Fibroblast of pulmonary artery (primary cell): ENCODE results near the gene TAS2R14.
A peak's percentile ranks its signal among the peaks of the same experiment; 100 is the strongest.

ENCODE experiments used
- DNase-seq: peaks from one replicate; pipeline ENCODE4 v3.0.0-alpha.2; 2010; ENCODE audit warnings: low read depth
- H3K4me3 ChIP-seq: replicated peaks from 2 replicates; pipeline ENCODE4 v1.5.1; 2011; ENCODE audit warnings: low read depth, mild to moderate bottlenecking, control low read depth, low read length, moderate library complexity
- TF ChIP-seq, protein P1 (sequence below): IDR thresholded peaks from 2 replicates; pipeline ENCODE4 v1.5.1; 2011; ENCODE audit warnings: mild to moderate bottlenecking, control low read depth, low read length, inconsistent platforms; ENCODE audit errors: missing control alignments

TAS2R14 gene

DNA sequence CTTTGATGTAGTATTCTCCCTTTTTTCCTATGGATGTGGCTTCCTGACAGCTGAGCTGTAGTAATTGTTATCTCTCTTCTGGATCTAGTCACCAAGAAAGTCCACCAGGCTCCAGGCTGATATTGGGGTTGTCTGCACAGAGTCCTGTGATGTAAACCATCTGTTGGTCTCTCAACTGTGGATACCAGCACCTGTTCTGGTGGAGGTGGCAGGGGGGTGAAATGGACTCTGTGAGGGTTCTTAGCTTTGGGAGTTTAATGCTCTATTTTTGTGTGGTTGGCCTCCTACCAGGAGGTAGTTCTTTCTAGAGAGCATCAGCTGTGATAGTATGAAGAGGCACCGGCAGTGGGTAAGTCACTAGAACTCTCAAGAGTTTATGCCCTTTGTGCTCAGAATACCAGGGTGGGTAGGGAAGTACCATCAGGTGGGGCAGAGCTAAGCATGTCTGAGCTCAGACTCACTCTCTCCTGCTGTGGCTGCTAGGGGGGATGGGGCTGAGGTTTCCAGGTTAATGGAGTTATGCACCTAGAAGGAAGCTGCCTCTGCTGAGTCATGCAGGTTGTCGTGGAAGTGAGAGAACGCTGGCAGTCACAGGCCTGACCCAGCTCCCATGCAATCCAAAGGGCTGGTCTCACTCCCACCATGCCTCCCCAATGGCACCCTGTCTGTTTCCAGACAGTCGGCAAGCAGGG, 3.0 kb upstream of the TAS2R14 start:
- H3K4me3 ChIP-seq, result no peak overlapping the region
- DNase-seq, result no peak
- TF ChIP-seq, protein P1, sequence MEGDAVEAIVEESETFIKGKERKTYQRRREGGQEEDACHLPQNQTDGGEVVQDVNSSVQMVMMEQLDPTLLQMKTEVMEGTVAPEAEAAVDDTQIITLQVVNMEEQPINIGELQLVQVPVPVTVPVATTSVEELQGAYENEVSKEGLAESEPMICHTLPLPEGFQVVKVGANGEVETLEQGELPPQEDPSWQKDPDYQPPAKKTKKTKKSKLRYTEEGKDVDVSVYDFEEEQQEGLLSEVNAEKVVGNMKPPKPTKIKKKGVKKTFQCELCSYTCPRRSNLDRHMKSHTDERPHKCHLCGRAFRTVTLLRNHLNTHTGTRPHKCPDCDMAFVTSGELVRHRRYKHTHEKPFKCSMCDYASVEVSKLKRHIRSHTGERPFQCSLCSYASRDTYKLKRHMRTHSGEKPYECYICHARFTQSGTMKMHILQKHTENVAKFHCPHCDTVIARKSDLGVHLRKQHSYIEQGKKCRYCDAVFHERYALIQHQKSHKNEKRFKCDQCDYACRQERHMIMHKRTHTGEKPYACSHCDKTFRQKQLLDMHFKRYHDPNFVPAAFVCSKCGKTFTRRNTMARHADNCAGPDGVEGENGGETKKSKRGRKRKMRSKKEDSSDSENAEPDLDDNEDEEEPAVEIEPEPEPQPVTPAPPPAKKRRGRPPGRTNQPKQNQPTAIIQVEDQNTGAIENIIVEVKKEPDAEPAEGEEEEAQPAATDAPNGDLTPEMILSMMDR, result no peak

DNA sequence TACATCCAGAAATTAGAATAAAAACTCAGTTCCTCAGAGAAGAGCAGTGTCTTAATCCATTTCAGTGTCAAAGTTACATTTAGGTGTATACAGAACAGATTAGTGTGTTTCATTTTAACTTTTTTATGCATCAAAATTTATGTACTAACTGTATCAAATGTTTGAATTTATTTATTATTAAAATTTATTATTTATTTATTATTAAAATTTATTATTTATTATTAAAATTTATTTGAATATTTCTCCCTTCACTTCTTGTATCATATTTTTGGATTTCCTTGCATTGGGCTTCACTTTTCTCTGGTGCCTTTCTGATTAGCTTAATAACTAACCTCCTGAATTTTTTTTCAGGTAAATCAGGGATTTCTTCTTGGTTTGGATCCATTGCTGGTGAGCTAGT, 2.3 kb upstream of the TAS2R14 start:
- TF ChIP-seq, protein P1, result no peak
- no peak for DNase-seq
- no peak overlapping the region for H3K4me3 ChIP-seq

GRCh38 chr12:10940389-10940788, 1.3 kb upstream of the TAS2R14 start:
- no peak overlapping the region for H3K4me3 ChIP-seq
- peak; percentile 88 for DNase-seq
- TF ChIP-seq, protein P1, result no peak

- no peak for DNase-seq
Measured at GRCh38 chr12:10936506-10936905, 2.6 kb downstream of the TAS2R14 start.

GRCh38 chr12:10928746-10929286, 10.2 kb downstream of the TAS2R14 start, which contains the start of gene PRH2:
Gene PRH2, plus strand, starts transcription at chr12:10929236. Its CDS starts 38 bp downstream, at chr12:10929274.
- TF ChIP-seq, protein P1, result no peak

More at GRCh38 chr12:10936506-10936905, 2.6 kb downstream of the TAS2R14 start:
- no peak overlapping the region for H3K4me3 ChIP-seq
- TF ChIP-seq, protein P1, result no peak

GRCh38 chr12:10926269-10926668, 12.8 kb downstream of the TAS2R14 start:
- no peak overlapping the region for H3K4me3 ChIP-seq
- TF ChIP-seq, protein P1, result no peak
- no peak for DNase-seq

More at GRCh38 chr12:10928746-10929286, 10.2 kb downstream of the TAS2R14 start, which contains the start of gene PRH2:
- no peak for DNase-seq
- H3K4me3 ChIP-seq, result no peak within 1 kb of the TSS
